A549 treated with AZD2906 at 1 μM for 4 hours (cell line): Measurements from ENCODE around the gene FNBP1L. TPM values are rescaled to one million over a fixed set of nuclear protein-coding genes. Genes with fewer than 3 reads are reported as not detected.

Source experiments
- total RNA-seq: library from RNA; stranded (reverse); fragments of 200-300 nt; extraction: Qiagen RNA extraction; gene quantifications from 5 replicates; pipeline ENCODE4 v1.2.3, GENCODE V29; 2022

The FNBP1L gene
- 20.2 to 29.8 TPM (median 26.9 TPM) in 5 replicates for total RNA-seq

DNA sequence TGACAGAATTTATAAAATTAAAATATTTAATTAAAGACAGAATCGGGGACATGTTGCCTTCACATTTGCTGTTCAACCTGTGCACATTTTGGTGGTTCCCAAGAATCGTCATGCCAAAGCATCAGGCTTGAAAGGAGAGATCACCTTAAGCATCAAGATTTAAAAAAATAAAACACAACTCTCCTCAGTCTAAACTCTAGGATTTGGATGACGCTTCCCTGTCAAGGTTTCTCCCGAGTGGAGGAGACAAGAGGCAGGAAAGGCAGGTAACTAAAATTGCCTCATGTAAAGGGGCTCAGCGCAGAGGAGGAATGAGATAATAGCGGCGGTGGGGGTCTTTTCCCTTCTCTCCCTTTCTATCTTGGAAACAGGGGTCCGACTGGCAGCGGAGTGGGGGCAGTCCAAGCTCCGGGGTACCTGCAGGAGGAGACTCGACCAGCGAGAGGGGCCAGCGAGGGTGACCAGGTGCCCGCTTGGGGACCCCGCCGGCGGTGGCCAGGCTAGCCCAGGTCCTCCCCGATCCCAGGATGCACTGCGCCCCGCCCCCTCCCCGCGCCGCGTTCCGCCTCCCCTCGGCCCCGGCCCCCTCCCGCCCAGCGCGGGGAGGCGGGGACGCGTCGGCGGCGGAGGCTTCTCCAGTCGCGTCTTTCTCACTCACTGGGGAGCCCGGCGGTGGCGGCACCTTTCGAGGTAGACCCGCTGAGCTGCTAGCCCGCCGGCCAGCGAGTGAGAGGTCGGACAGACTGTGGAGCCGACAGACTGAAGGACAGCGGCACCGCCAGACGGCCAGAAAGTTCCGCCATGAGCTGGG, at the start of gene FNBP1L:
TSS of gene FNBP1L (plus strand) at position 638 of the 811 bp plus-strand sequence. CDS start at position 802, 164 bp downstream.

Other genes with a start within 250 kb of the FNBP1L start
- 30.1 to 34.6 TPM (median 32.3 TPM) in 5 replicates for gene DR1, start 102.2 kb upstream of the FNBP1L start, total RNA-seq
- 70.9 to 87.8 TPM (median 76.2 TPM) in 5 replicates for gene BCAR3, start 233.7 kb downstream of the FNBP1L start, total RNA-seq